Panc1 (cell line): ENCODE results near the gene IL17B.

Source experiments
- CTCF ChIP-seq: fragments of 450-650 bp; IDR thresholded peaks from 2 replicates; pipeline ENCODE4 v1.5.1; 2017; ENCODE audit warnings: mild to moderate bottlenecking
- POLR2AphosphoS5 ChIP-seq: IDR thresholded peaks from 2 replicates; pipeline ENCODE4 v1.6.1; 2012; ENCODE audit warnings: mild to moderate bottlenecking, low read depth, low read length, moderate library complexity
- REST ChIP-seq, 2 experiments: IDR thresholded peaks; 2 replicates each; pipeline ENCODE4 v1.6.1; 2011 to 2012; ENCODE audit warnings: low read depth in 2 of 2, control low read depth in 1 of 2, low read length in 1 of 2, mild to moderate bottlenecking in 1 of 2, moderate library complexity in 1 of 2; ENCODE audit not compliant: insufficient read depth in 1 of 2
- SIN3A ChIP-seq: IDR thresholded peaks from 2 replicates; pipeline ENCODE4 v1.6.1; 2012; ENCODE audit warnings: low read depth, mild to moderate bottlenecking, low read length, moderate library complexity, borderline replicate concordance; ENCODE audit not compliant: insufficient read depth
- TCF7L2 ChIP-seq: IDR thresholded peaks from 2 replicates; pipeline ENCODE4 v1.6.1; 2011; ENCODE audit warnings: mild to moderate bottlenecking, low read depth, low read length, inconsistent platforms

DNA sequence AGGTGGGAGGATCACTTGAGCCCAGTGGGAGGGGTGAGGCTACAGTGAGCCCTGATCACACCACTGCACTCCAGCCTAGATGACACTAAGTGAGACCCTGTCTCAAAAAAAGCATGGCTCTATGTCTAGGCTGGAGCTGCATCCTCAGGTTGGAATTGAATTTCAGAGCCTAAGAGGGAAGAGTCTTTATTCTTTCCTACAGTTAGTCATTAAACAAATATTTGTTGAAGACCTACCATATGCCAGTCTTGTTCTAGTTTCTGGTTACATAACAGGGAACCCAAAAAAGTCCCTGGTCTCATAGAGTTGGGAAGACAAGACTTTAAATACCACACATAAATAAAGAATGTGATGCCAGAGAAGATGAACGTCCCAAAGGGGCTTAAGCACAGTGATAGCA, 40.7 kb downstream of the IL17B start:
- no peak for TF ChIP-seq CTCF
- TF ChIP-seq POLR2AphosphoS5, result no peak
- no peak for TF ChIP-seq TCF7L2
- TF ChIP-seq SIN3A, result no peak
- TF ChIP-seq REST (IDR thresholded peaks at IDR 0.05; ENCODE audit: insufficient read depth in 1 of 2, low read depth in 2 of 2, low read length in 1 of 2), result no peak
